HT1080 (cell line): Measurements from ENCODE around the gene EEA1. TPM values are rescaled to one million over a fixed set of nuclear protein-coding genes. Genes with fewer than 3 reads are reported as not detected.
"Not testable (repeated sequence)": the region's sequence is repeated elsewhere in the genome, so short reads cannot be mapped to it uniquely, and the experiment has no call there.

ENCODE experiments used
- DNase-seq: peaks from one replicate; pipeline ENCODE4 v3.0.0-alpha.2; 2015; ENCODE audit warnings: low read depth
- polyA plus RNA-seq, 2 experiments: library from polyadenylated mRNA; depleted of rRNA; stranded (reverse); fragments of >200 nt; gene quantifications; 2 replicates each; pipeline ENCODE4 v1.2.3, GENCODE V29; 2015
- total RNA-seq: library from RNA; depleted of rRNA; stranded (reverse); fragments of >200 nt; shearing (Covaris generic); gene quantifications from 2 replicates; pipeline ENCODE4 v1.2.3, GENCODE V29; 2014; rRNA removed

EEA1 gene
- 9.0 and 12.1 TPM in 2 replicates for total RNA-seq
- 7.7 and 12.1 TPM in 2 replicates for polyA plus RNA-seq (2015; cell fraction: cytosol; rRNA removed)
- polyA plus RNA-seq (2015; cell fraction: nucleus; rRNA removed): 23.4 and 25.2 TPM in 2 replicates

DNA sequence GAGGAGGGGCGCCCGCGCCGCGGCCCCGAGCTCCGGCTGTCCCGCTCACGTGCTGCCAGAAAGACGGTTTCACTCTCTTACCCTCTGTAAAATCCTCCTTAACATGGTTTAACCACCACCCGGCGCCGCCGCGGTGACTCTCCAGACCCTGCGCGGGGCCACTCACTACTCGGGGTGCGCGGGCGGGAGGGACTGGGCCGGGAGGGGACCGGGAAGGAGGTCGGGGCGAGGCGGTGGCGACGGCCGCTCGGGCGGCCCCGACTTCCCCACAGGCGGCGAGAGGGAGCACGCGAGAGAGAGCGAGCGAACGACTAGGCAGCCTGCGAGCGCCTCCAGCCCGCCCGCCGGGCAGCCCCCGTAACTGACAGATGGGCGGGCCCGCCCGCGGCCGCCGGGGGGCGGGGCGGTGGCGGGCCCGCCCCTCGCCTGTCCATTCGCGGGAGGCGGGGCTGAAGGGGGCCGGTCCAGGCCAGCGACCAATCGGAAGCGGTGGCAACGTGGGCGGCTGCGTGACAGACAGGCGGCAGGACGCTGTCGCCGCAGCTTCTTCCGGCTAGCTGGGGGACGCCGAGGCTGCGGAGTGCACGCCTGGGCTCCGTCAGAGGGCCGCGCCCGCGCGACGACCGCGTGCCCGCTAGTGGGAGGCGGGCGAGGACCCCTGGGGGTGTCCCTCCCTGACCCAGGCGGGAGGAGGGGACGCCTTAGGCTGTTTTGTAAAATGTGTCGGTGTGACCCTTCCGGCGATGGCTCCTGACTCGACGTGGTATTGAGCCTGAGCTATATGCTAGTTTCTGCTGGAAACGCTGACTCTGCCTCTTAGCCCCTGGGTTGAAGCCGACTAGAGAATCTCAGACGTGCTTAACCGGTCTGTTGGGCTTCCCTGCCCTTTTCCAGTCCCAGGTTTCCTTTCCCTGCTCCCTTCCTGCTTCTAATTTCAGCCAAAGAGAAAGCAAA is at the start of gene EEA1:
TSS of gene EEA1 (minus strand) at position 334 of the 954 bp plus-strand sequence. CDS start at position 105, 229 bp downstream.
- DNase-seq: peak; percentile 94

DNA sequence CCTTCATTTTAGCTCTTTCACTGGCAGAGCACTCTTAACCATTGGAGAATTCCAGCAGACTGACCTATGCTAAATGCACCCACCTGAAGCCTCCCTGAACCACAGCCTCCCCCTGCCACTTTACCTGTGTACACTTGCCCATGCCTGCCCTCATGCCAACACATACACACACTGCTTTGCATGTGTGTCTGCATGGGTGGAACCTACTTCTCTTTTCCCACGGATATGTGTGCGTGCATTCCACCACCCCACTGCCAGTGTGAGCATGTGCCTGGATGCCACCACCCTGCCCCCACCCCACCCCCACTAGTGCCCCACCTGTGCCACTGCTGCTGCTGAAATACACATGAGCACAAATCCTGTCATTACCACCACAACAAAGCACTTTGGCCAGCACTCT is 49.5 kb upstream of the EEA1 start:
- DNase-seq: no peak

DNA sequence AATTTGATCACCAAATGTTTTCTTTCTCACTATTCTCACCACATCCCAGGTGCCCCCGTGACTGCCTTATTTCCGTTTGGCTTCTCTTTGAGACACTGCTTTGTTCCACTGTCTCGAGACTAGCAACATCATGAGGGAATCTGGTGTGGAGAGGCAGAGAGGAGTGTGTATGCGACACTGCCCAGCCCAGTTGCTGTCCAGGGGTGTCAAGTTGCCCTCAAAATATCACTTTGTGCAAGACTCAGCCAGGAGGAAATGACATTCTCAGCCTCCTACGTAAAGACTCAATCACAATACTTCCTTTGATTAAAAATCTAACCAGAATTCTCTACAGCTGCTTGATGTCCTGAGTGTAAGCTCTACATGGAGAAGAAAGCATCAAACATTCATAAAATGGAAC is 48.2 kb upstream of the EEA1 start:
- DNase-seq: peak; percentile 72

DNA sequence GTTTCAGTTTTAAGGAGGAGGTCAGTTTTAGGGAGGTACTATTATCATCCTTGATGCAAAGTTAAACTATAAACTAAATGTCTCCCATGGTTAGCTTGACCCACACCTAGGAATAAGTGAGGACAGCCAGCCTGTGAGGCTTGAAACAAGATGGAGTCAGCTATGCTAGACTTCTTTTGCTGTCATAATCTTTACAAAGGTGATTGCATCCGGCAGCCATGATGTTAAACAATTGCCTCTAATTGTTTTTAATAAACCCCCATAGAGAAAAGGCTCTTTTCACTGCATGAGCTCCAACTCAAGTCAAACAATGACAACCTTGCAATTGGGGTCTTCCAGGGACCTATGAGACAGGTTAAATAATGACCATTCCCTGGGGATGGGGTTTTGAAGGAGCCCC is 45.7 kb upstream of the EEA1 start:
- no peak for DNase-seq

DNA sequence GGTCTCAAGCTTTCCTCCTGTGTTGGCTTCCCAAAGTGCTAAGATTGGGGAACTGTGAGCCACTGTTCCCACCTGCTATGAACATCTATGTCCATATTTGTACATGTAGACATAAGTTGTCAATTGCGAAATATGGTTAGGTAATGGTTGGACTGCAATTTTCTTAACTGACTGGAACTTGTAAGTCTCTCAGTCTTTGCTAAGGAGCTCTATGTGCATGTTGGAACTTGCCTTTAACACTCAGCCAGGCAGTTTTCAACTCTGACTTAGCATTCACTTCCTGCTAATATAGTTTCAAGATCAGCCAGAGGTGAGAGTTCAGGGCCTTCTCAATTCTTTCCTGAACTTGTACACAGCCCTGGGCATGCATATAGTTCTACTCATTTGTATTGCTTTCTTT is 44.5 kb upstream of the EEA1 start:
- peak; percentile 29 for DNase-seq

DNA sequence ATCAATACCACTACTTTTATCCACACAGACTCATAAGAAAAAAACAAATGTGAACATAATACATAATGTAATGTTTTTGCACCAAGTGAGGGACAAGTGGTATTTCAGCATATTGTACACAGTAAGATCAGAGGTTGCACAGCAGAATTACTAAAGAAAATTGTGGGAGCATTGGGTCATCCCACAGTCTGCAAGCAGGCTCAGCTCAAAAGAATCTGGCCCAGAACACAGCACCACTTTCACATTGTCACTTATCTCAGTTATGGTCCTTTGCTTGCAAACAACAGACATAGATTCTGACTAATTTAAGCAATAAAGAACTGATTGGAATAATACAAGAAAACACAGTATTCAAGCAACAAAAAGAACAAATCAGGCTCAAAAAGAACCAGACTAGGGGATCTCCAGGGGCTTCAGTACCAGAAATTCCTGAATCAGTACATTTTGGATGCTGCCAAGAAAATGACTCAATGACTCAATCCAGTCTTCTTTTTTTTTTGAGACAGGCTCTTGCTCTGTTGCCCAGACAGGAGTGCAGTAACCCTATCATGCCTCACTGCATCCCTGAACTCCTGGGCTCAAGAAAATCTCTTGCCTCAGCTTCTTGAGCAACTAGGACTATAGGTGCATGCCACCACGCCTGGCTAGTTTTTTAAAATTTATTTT is 42.9 kb upstream of the EEA1 start:
- peak; percentile 60 for DNase-seq

DNA sequence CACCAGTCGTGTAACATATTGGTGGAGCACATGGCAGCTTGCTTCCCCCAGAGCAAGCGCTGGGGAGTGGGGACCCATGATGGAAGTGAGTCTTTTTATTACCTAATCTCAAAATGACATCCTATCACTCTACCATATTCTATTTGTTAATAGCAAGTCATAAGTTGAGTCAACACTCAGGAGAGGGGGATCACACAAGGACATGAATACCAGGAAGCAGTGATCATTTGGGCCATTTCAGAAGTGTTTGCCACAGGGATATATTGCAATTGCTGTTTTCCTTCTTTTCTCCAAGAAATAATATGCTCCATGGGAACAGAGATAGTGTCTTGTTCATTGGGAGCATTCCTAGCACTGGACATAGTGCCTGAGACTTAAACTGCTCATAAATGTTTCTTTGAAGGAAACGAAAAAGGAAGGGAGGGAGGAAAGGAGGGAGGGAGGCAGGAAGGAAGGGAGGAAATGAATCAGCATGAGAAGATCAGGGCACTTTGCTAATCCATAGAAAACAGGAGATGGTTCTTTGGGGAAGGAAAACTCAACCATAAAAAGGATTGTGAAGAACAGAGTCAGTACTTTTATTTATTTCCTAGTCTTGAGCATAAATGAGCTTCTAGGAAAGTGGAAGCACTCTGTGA is 39.2 kb upstream of the EEA1 start:
- DNase-seq: peak; percentile 71

DNA sequence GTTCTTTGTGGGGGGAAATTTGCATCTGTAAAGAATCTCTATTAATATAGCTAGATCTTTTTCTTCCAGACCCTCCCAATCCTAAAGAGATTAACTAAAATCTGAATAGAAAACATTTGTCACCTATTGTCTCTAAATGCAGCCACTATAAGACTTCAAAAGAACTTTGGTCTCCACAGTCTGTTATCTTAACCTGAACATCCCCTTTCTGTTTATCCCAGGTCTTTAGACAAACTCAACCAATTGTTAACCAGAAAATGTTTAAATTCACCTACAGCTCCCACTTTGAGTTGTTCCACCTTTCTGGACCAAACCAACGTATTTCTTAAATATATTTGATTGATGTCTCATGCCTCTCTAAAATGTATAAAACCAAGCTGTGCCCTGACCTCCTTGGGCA is 35.3 kb upstream of the EEA1 start:
- DNase-seq: not testable (repeated sequence)

DNA sequence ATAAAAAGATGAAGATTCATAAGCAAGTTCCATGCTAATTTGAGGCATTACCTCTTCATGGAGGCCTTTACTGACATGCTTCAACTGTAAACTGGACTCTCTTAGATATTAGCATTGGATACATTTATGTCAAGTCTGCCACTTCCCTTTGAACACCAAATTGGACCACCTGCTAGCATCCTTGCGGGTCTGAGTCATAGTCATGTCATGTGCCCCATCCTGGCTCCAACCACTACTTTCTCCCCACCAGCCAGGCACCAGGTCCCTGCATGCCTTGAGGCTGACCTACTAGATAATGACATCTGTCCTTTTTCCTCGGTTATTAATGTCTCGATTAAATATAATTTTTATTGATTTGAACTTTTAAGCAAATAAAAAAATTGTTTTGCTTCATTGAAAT is 32.9 kb upstream of the EEA1 start:
- peak; percentile 86 for DNase-seq

DNA sequence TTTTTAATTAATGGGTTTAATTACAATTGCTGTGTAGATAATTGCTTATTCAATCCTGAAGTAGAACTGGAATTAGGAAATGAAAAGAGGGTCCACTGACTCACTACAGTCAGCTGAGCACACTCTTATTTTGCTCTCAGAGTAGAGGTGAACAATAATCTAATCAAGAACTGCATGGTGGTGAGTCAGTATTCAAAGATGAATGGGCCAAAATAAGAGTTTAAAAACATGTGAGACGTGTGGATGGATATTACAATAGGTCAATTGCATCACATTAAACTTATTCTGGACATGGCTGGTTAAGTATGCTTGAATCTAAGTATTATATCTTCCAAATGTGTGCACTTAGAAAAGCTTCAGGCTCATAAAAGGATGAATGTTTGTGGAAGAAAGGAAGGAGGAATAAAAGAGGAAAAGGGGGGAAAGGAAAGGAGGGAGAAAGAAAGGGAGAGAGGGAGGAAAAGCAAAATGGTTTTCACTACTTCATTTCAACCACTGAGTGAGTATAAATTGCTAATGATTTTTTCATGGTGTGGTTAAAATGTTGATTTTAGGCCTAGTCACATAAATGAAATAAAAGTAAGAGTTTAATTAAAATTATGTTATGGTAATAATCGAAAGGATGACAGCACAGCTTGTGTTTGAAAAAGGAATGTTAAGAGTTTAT is 27.0 kb upstream of the EEA1 start:
- DNase-seq: peak; percentile 62

DNA sequence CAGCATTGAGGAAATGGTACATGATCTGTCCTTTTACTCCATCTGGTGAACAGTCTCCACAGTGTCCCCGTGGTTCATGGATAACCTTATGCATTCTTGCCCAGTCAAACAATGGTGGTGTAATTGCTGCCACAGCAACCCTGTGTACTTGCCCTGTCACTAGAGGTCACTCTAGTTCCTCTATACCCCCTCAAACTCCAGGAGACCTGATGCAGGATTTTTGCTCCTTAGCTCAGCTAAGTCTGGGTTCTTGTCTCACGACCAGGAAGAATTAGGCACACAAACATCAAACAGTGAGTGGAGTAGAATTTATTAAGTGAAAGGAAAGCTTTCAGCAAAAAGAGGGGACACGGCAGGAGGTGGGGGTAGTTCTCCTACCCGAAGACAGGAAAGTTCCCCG is 24.7 kb upstream of the EEA1 start:
- DNase-seq: no peak

DNA sequence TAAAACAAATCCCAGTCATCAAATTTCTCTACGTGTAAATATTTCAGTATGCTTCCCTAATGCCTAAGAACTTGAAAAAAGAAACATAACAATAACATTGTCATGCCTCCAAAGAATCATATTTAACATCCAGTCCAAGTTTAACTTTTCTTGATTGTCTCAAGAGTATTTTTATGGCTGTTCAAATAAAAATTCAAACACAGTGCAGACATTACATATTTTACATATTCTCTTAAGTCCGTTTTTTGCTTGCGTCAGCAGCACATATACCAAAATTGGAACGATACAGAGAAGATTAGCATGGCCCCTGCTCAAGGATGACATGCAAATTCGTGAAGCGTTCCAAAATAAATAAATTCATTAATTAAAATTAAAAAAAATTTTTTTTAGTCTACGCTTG is 23.3 kb upstream of the EEA1 start:
- no peak for DNase-seq

DNA sequence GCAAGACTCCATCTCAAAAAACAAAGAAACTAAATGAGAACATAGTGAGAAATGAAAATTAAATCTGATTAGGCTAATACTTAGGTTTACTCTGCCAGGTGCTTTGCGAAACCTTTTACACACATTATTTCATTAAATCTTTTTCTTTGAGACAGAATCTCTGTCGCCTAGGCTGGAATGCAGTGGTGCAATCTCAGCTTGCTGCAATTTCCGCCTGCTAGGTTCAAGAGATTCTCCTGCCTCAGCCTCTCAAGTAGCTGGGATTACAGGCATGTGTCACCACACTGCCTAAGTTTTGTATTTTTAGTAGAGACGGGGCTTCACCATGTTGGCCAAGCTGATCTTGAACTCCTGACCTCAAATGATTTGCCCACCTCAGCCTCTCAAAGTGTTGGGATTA is 21.9 kb upstream of the EEA1 start:
- DNase-seq: no peak

DNA sequence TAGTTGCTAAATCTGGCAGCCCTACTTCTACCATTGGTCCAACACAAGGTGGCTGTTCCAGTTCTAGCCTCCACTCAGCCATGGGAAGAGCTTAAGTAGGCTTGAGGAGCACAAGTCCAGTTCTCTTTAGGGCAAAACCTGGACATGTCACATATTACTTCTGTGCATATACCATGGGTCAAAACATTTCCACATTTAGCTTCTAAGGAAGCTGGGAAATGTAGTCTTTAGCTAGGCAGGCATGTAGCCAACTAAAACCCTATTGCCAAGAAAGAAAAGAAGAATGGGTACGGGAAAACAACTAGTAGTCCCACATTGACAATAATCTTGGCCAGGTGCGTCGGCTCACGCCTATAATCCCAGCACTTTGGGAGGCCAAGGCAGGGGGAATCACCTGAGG is 20.9 kb upstream of the EEA1 start:
- no peak for DNase-seq

DNA sequence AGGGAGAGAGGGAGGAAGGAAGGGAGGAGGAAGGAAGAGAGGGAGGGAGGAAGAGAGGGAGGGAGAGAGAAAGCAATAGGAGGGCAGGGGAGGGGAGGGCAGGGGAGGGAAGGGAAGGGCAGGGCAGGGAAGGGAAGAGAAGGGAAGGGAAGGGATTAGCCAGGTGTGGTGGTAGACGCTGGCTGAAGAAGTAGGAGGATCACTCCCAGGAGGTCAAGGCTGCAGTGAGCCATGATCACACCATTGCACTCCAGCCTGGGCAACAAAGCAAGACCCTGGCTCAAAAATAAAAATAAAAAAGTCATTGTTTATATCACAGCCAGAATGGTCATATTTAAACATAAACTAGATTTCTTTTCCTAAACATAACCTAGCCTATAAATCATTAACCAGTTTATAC is 20.4 kb upstream of the EEA1 start:
- DNase-seq: no peak

DNA sequence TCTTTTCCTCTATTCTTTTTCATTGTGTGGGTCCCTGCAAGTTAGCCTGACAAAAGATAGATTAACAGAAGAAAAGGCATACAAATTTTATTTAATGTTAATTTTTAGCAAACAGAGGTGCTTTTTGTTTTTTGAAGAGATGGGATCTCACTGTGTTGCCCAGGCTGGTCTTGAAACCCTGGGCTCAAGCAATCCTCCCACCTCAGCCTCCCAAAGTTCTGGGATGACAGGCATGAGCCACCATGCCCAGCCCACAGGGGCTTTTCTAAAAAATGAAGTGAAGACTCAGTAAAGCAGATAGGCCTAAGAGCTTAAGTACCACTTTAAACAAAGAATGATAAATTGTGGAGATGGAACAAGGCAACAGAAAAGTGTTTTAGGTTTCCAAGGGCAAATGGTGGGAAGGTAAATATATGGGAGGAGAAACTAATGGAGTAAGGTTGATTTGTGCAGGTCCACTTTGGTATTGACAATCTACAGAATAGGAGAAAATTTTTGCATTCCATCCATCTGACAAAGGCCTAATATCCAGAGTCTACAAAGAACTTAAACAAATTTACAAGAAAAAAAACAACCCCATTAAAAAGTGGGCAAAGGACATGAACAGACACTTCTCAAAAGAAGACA is 18.6 kb upstream of the EEA1 start:
- no peak for DNase-seq

DNA sequence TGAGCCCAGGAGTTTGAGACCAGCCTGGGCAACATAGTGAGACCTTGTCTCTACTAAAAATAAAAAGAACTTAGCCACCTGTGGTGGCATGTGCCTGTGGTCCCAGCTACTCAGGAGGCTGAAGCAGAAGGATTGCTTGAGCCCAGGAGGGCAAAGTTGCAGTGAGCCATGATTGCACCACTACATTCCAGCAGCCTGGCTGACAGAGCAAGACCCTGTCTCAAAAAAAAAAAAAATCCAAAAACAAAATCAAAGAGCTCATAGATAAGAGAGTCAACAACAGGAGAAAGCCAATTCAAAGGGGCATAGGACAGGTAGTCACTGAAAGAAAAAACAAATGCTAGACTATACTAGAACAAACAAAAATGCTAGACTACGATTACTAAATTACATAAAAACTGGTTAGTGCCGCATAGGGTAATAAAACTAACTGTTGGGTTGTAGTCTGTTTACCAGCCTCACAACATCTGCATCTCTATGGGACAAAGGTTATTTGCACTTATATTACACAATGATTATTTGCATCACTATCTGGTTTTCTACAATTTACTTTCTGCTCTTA is 16.6 kb upstream of the EEA1 start:
- DNase-seq: no peak

DNA sequence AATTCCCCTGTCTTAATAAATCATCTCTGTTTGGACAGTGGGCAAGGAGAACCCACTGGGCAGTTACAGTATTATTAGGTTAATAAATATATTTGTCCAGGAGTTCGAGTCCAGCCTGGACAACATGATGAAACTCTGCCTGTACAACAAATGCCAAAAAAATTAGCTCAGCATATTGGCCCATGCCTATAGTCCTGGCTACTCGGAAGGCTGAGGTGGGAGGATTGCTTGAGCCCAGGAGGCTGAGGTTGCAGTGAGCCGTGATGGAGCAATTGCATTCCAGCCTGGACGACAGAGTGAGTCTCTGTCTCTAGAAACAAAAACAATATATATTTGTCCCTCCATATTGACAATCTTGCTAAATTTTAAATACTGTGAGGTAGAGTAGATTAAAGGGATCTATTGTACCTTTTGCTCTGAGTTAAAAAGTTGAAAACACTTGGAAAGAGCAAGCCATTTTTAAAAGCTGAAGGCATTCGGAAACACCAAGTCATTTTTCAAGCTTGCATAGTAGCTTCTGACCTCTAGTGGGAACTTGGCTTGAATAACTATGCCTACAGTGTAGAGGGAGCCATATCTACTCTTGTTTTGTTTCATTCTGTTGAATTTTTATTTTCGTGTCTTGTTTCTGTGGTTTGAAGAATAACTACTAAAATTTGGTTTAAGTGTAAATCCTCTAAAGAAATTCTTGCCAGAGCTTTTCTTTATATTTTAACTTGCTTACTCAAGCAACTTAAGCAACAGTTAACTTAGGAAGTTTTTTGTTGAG is 14.6 kb upstream of the EEA1 start:
- DNase-seq: no peak

DNA sequence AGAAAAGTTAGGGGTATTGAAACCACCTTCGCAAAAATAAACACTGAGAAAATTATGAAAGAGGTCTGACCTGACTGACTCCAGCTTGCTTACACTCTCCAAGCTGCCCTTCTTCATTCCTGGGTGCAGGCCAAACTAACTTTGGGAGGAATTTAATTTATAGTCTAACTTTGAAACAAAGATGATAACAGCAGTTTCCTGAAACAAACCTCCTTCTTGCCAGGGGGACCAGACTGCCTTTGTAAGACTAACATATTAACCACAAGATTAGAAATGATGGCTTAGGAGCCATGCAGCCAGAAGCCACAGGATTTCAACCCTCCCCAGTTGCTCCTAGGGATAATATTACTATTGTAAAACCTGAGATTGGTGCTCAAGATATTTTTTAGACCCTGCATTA is 13.8 kb upstream of the EEA1 start:
- peak; percentile 49 for DNase-seq

DNA sequence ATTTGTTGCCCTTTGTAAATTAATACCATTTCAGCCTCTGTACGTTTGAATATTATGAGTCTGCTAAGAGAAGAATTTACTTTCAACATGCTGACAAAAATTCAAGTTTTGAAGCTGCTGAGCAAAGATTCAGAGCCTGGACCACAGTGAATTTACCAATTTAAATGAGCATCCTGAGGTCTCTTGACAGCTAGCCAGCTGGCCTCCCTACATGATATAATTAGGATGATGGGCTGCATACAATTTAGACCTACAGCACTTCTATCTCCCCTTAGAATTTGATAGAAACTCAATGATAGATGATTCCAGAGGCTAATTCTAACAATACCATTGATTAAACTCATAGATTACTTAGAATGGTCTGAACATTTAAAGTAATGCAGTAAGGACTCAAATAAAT is 10.0 kb upstream of the EEA1 start:
- DNase-seq: no peak
